ENCODE measurements around the gene CLEC7A.

Gene CLEC7A

DNA sequence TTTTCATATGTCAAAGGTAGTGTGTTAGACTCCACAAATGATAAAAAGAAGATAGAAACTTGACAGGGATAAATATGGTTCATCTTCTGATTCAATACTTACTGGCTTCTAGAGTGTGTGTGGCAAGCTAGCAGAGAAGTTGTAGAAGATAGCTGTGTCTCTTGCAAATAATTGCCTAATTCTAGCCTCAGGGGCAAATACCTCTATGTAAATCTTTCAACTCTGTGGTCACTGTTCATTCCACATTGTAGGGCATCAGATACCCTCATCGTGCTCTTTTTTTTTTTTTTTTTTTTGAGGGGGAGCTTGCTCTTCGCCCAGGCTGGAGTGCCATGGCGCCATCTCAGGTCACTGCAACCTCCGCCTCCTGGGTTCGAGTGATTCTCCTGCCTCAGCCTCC, 40.2 kb upstream of the CLEC7A start:
- Histone ChIP-seq H3K36me3 (ENCODE audit: low read length) (no peaks in the 10 kb centered on the region), H3K9ac (ENCODE audit: low read length) (no peak overlapping the region), H3K79me2 (ENCODE audit: insufficient read depth, low read length) (no peaks in the 10 kb centered on the region), H3K27ac (ENCODE audit: low read depth, low read length) (no peak overlapping the region), H3K9me2 (replicated peaks; ENCODE audit: insufficient read depth, low read length) (no peaks in the 10 kb centered on the region), H3K4me2 (ENCODE audit: low read depth, low read length, poor library complexity, severe bottlenecking) (no peak overlapping the region), H3F3A (ENCODE audit: insufficient read depth) (no peaks in the 10 kb centered on the region), H3K9me3 (ENCODE audit: insufficient read depth, low read length) (no peaks in the 10 kb centered on the region), H3K27me3 (ENCODE audit: low read length) (no peaks in the 10 kb centered on the region), H4K20me1 (ENCODE audit: low read depth, low read length) (no peaks in the 10 kb centered on the region), H2AFZ (ENCODE audit: low read depth, low read length, severe bottlenecking) (no peak overlapping the region), H3K4me3 (ENCODE audit: insufficient read depth, low read length, poor library complexity, severe bottlenecking) (no peak overlapping the region)
- no peak for TF ChIP-seq EZH2phosphoT487 (conservative IDR thresholded peaks at IDR 0.05; ENCODE audit: low read length)

DNA sequence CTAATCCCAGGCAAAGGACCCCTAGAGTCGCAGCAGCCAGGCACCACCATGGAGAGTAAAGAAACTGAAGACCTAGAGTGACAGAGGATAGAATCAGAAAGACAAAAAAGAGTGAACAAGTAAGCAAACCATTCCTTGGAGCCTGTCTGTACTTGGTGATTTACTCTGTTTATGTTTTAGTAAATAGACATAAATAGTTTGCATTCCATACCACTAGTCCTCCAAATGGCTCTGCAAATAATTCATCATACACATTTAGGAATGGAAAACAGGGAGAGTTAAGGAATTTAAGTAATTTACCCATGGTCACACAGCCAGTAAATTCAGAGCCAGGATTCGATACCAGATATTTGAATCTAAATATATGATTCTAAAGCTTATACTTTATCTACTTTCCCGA, 39.1 kb upstream of the CLEC7A start:
- Histone ChIP-seq H3K9me2 (replicated peaks; ENCODE audit: insufficient read depth, low read length) (no peaks in the 10 kb centered on the region), H3K27me3 (ENCODE audit: low read length) (no peaks in the 10 kb centered on the region), H3F3A (ENCODE audit: insufficient read depth) (no peaks in the 10 kb centered on the region), H3K9ac (ENCODE audit: low read length) (no peak overlapping the region), H2AFZ (ENCODE audit: low read depth, low read length, severe bottlenecking) (no peak overlapping the region), H3K36me3 (ENCODE audit: low read length) (no peaks in the 10 kb centered on the region), H4K20me1 (ENCODE audit: low read depth, low read length) (no peaks in the 10 kb centered on the region), H3K4me3 (ENCODE audit: insufficient read depth, low read length, poor library complexity, severe bottlenecking) (no peak overlapping the region), H3K27ac (ENCODE audit: low read depth, low read length) (no peak overlapping the region), H3K4me2 (ENCODE audit: low read depth, low read length, poor library complexity, severe bottlenecking) (no peak overlapping the region), H3K9me3 (ENCODE audit: insufficient read depth, low read length) (no peaks in the 10 kb centered on the region), H3K79me2 (ENCODE audit: insufficient read depth, low read length) (no peaks in the 10 kb centered on the region)
- TF ChIP-seq EZH2phosphoT487 (conservative IDR thresholded peaks at IDR 0.05; ENCODE audit: low read length) (no peak), CTCF (IDR thresholded peaks at IDR 0.05; ENCODE audit: insufficient read depth, low read length, poor library complexity, severe bottlenecking) (no peak)

DNA sequence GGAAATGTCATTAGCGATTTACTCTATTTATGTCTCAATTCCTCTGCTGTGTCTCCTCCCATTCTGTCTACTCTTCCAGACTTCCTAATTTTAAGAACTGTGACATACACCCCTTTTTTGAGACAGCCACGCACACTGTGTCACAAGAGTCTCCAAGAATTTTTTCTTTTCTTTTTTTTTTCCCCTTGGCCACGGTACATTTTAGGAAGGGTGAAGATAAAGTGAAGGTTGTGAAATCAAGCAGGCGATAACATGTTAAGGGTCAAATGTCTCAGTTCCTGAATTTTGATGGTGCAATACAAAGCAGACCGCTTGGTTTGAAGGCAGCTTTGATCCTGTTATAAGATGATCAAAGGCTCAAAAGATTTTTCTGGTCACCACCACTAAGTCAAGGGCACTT, 37.6 kb upstream of the CLEC7A start:
- Histone ChIP-seq H3K9me2 (replicated peaks; ENCODE audit: insufficient read depth, low read length) (no peaks in the 10 kb centered on the region), H3K4me3 (ENCODE audit: insufficient read depth, low read length, poor library complexity, severe bottlenecking) (no peak overlapping the region), H3K79me2 (ENCODE audit: insufficient read depth, low read length) (no peaks in the 10 kb centered on the region), H3K9me3 (ENCODE audit: insufficient read depth, low read length) (no peaks in the 10 kb centered on the region), H3K36me3 (ENCODE audit: low read length) (no peaks in the 10 kb centered on the region), H3K27me3 (ENCODE audit: low read length) (no peaks in the 10 kb centered on the region), H3K9ac (ENCODE audit: low read length) (no peak overlapping the region), H3K27ac (ENCODE audit: low read depth, low read length) (no peak overlapping the region), H3K4me2 (ENCODE audit: low read depth, low read length, poor library complexity, severe bottlenecking) (no peak overlapping the region), H3F3A (ENCODE audit: insufficient read depth) (no peaks in the 10 kb centered on the region), H2AFZ (ENCODE audit: low read depth, low read length, severe bottlenecking) (no peak overlapping the region), H4K20me1 (ENCODE audit: low read depth, low read length) (no peaks in the 10 kb centered on the region)
- no peak for TF ChIP-seq CTCF (IDR thresholded peaks at IDR 0.05; ENCODE audit: insufficient read depth, low read length, poor library complexity, severe bottlenecking)
- no peak for TF ChIP-seq EZH2phosphoT487 (conservative IDR thresholded peaks at IDR 0.05; ENCODE audit: low read length)

DNA sequence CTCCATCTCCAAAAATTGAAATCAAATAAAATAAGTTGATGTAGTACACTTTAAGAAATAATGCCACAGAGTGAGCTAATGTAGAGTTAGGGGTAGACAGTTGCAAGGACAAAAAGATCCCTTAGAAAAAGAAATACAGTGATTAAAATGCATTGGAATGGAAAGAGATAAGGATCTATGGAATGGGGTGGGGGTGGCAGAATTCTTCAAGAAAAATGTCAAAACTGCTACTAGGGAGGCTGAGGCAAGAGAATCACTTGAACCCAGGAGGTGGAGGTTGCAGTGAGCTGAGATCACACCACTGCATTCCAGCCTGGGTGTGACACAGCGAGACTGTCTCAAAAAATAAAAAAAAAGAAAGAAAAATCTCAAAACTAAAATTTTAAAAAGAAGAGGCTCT, 35.4 kb upstream of the CLEC7A start:
- H3K27me3 ChIP-seq (ENCODE audit: low read length): no peaks in the 10 kb centered on the region
- no peak overlapping the region for H2AFZ ChIP-seq (ENCODE audit: low read depth, low read length, severe bottlenecking)
- TF ChIP-seq CTCF (IDR thresholded peaks at IDR 0.05; ENCODE audit: insufficient read depth, low read length, poor library complexity, severe bottlenecking) (no peak), EZH2phosphoT487 (conservative IDR thresholded peaks at IDR 0.05; ENCODE audit: low read length) (no peak)
- no peak overlapping the region for H3K9ac ChIP-seq (ENCODE audit: low read length)
- H3K9me2 ChIP-seq (replicated peaks; ENCODE audit: insufficient read depth, low read length): no peaks in the 10 kb centered on the region
- no peaks in the 10 kb centered on the region for H4K20me1 ChIP-seq (ENCODE audit: low read depth, low read length)
- H3K79me2 ChIP-seq (ENCODE audit: insufficient read depth, low read length): no peaks in the 10 kb centered on the region
- no peaks in the 10 kb centered on the region for H3F3A ChIP-seq (ENCODE audit: insufficient read depth)
- no peaks in the 10 kb centered on the region for H3K36me3 ChIP-seq (ENCODE audit: low read length)
- no peaks in the 10 kb centered on the region for H3K9me3 ChIP-seq (ENCODE audit: insufficient read depth, low read length)
- H3K27ac ChIP-seq (ENCODE audit: low read depth, low read length): no peak overlapping the region
- no peak overlapping the region for H3K4me3 ChIP-seq (ENCODE audit: insufficient read depth, low read length, poor library complexity, severe bottlenecking)
- no peak overlapping the region for H3K4me2 ChIP-seq (ENCODE audit: low read depth, low read length, poor library complexity, severe bottlenecking)

Data from SU-DHL-6 (cell line).